Brain microvascular endothelial cell (primary cell): ENCODE measurements around the gene GIMAP8.
A peak's percentile ranks its signal among the peaks of the same experiment; 100 is the strongest.

Experiments used
- DNase-seq: peaks from one replicate; pipeline ENCODE4 v3.0.0-alpha.2; 2020
- H3K27ac ChIP-seq: fragments of 250-450 bp; sonication (Bioruptor Pico); 2 replicates; pipeline ENCODE4 v1.5.1; 2020; ENCODE audit warnings: mild to moderate bottlenecking, moderate library complexity
- H3K27me3 ChIP-seq: fragments of 250-450 bp; sonication (Bioruptor Pico); replicated peaks from 2 replicates; pipeline ENCODE4 v1.5.1; 2020; ENCODE audit warnings: mild to moderate bottlenecking
- H3K36me3 ChIP-seq: fragments of 250-450 bp; sonication (Bioruptor Pico); replicated peaks from 2 replicates; pipeline ENCODE4 v1.5.1; 2020; ENCODE audit warnings: mild to moderate bottlenecking
- H3K4me3 ChIP-seq: 2 replicates; pipeline ENCODE4 v1.5.1; 2011; ENCODE audit warnings: low read depth, mild to moderate bottlenecking, control low read depth, low read length, moderate library complexity
- CTCF ChIP-seq: IDR thresholded peaks from 2 replicates; pipeline ENCODE4 v1.5.1; 2011; ENCODE audit warnings: low read depth, mild to moderate bottlenecking, moderate library complexity, low read length, control low read depth, inconsistent platforms; ENCODE audit errors: missing control alignments
- in situ Hi-C: cut with HindIII; loops from 2 replicates; pipeline ENCODE4 v1.10.0; 2017; ENCODE audit warnings: low sequenced_read_pairs, low pct_ligation_motif_present

Gene GIMAP8

GRCh38 chr7:150403376-150404171 lies 46.9 kb upstream of the GIMAP8 start:
- DNase-seq, result no peak
- TF ChIP-seq CTCF, result no peak
- Histone ChIP-seq H3K27me3 (no peaks in the 10 kb centered on the region), H3K27ac (no peak overlapping the region), H3K4me3 (no peak overlapping the region), H3K36me3 (no peaks in the 10 kb centered on the region)
- in situ Hi-C loops, result no loop called here

GRCh38 chr7:150404172-150404804 lies 46.1 kb upstream of the GIMAP8 start:
- Histone ChIP-seq H3K36me3 (no peaks in the 10 kb centered on the region), H3K27me3 (no peaks in the 10 kb centered on the region), H3K4me3 (peak overlapping the region; percentile 75), H3K27ac (peak overlapping the region; percentile 69)
- in situ Hi-C loops, result no loop called here
- DNase-seq, result no peak
- no peak for TF ChIP-seq CTCF

- in situ Hi-C loops, result no loop called here
- peak overlapping the region; percentile 69 for H3K27ac ChIP-seq
- peak; percentile 26 for TF ChIP-seq CTCF
- DNase-seq, result peak; percentile 78
- H3K27me3 ChIP-seq, result no peaks in the 10 kb centered on the region
- peak overlapping the region; percentile 75 for H3K4me3 ChIP-seq
- no peaks in the 10 kb centered on the region for H3K36me3 ChIP-seq
Measured at GRCh38 chr7:150404805-150405583, 45.4 kb upstream of the GIMAP8 start.

- Histone ChIP-seq H3K4me3 (peak overlapping the region; percentile 75), H3K36me3 (no peaks in the 10 kb centered on the region), H3K27me3 (no peaks in the 10 kb centered on the region), H3K27ac (no peak overlapping the region)
- peak; percentile 27 for DNase-seq
- in situ Hi-C loops, result no loop called here
- TF ChIP-seq CTCF, result no peak
Measured at GRCh38 chr7:150405584-150406311, 44.7 kb upstream of the GIMAP8 start.

- no peak for DNase-seq
- in situ Hi-C loops, result no loop called here
- no peaks in the 10 kb centered on the region for H3K36me3 ChIP-seq
- peak overlapping the region; percentile 75 for H3K4me3 ChIP-seq
- no peak overlapping the region for H3K27ac ChIP-seq
- H3K27me3 ChIP-seq, result no peaks in the 10 kb centered on the region
- TF ChIP-seq CTCF, result no peak
Measured at GRCh38 chr7:150406312-150406566, 44.2 kb upstream of the GIMAP8 start.
